Measurements from ENCODE around the gene WDFY2. TPM values are rescaled to one million over a fixed set of nuclear protein-coding genes. Genes with fewer than 3 reads are reported as not detected.
A peak's percentile ranks its signal among the peaks of the same experiment; 100 is the strongest.
"Not testable (repeated sequence)": the region's sequence is repeated elsewhere in the genome, so short reads cannot be mapped to it uniquely, and the experiment has no call there.

Gene WDFY2
- polyA plus RNA-seq, 3 donors = 6.5 to 40.1 (median 9.1) TPM

GRCh38 chr13:51689663-51689996 lies 105.4 kb downstream of the WDFY2 start:
- peaks cover 46% of the 10 kb centered on the region for H4K20me1 ChIP-seq (ENCODE audit: insufficient read depth, low read length)
- no peak for TF ChIP-seq CTCF (IDR thresholded peaks at IDR 0.05)
- no peak overlapping the region for H3K4me3 ChIP-seq (replicated peaks in 1 of 3; ENCODE audit: low read depth in 2 of 3, low read length in 3 of 3)
- peaks cover 6% of the 10 kb centered on the region in 2 donors for H3K36me3 Mint-ChIP-seq
- intact Hi-C loops (cut with micrococcal nuclease) = no loop called here
- H3K27me3 Mint-ChIP-seq (ENCODE audit: low read depth in 3 of 3) = no peaks in the 10 kb centered on the region
- no peak overlapping the region for H3K27ac Mint-ChIP-seq
- no peak overlapping the region for H3K4me3 Mint-ChIP-seq
- H3K4me1 ChIP-seq (ENCODE audit: control insufficient read depth in 1 of 2, insufficient read depth in 2 of 2, low read length in 2 of 2) = no peaks in the 10 kb centered on the region
- peaks cover 50% of the 10 kb centered on the region for H3K79me2 ChIP-seq (ENCODE audit: insufficient read depth, low read length)
- H3K36me3 ChIP-seq (replicated peaks in 1 of 2; ENCODE audit: control insufficient read depth in 1 of 2, insufficient read depth in 2 of 2, low read length in 2 of 2) = peaks cover 0 to 15% of the 10 kb centered on the region in 2 donors
- H3K4me2 ChIP-seq (replicated peaks; ENCODE audit: extremely low read depth, low read length, poor library complexity, severe bottlenecking) = no peak overlapping the region
- H3K27ac ChIP-seq (ENCODE audit: low read depth in 1 of 2, low read length in 2 of 2) = no peak overlapping the region
- H3K4me1 Mint-ChIP-seq = peaks cover 11% of the 10 kb centered on the region
- no peak overlapping the region for H2AFZ ChIP-seq (ENCODE audit: insufficient read depth, low read depth, low read length, poor library complexity, severe bottlenecking)
- no peak overlapping the region for H3K9ac ChIP-seq (ENCODE audit: insufficient read depth, low read length, poor library complexity, severe bottlenecking)
- no peaks in the 10 kb centered on the region for H3K9me3 ChIP-seq (replicated peaks in 1 of 2; ENCODE audit: control insufficient read depth in 1 of 2, insufficient read depth in 1 of 2, low read length in 2 of 2)
- WGBS (ENCODE audit: insufficient coverage) = no CpG with 5 or more reads among the region's 2 CpGs
- no peaks in the 10 kb centered on the region for H3K27me3 ChIP-seq (ENCODE audit: control insufficient read depth in 2 of 2, insufficient read depth in 2 of 2, low read length in 2 of 2)
- no peaks in the 10 kb centered on the region for H3K9me3 Mint-ChIP-seq
- no peak for DNase-seq

- DNase-seq; H3K9me3 Mint-ChIP-seq; H3K4me2 ChIP-seq (replicated peaks; ENCODE audit: extremely low read depth, low read length, poor library complexity, severe bottlenecking); H3K4me3 ChIP-seq (replicated peaks in 1 of 3; ENCODE audit: low read depth in 2 of 3, low read length in 3 of 3); H3K9ac ChIP-seq (ENCODE audit: insufficient read depth, low read length, poor library complexity, severe bottlenecking); H3K9me3 ChIP-seq (replicated peaks in 1 of 2; ENCODE audit: control insufficient read depth in 1 of 2, insufficient read depth in 1 of 2, low read length in 2 of 2); H3K36me3 ChIP-seq (replicated peaks in 1 of 2; ENCODE audit: control insufficient read depth in 1 of 2, insufficient read depth in 2 of 2, low read length in 2 of 2); H3K4me1 Mint-ChIP-seq; H3K4me1 ChIP-seq (ENCODE audit: control insufficient read depth in 1 of 2, insufficient read depth in 2 of 2, low read length in 2 of 2); H3K27ac ChIP-seq (ENCODE audit: low read depth in 1 of 2, low read length in 2 of 2); H2AFZ ChIP-seq (ENCODE audit: insufficient read depth, low read depth, low read length, poor library complexity, severe bottlenecking); H3K27me3 Mint-ChIP-seq (ENCODE audit: low read depth in 3 of 3); H3K4me3 Mint-ChIP-seq; intact Hi-C loops (cut with micrococcal nuclease); H3K27me3 ChIP-seq (ENCODE audit: control insufficient read depth in 2 of 2, insufficient read depth in 2 of 2, low read length in 2 of 2): not testable (repeated sequence)
- H3K36me3 Mint-ChIP-seq = peaks cover 11 to 13% of the 10 kb centered on the region in 2 donors
- WGBS (ENCODE audit: insufficient coverage) = 94% methylated on average over 2 of the region's 8 CpGs
- H3K27ac Mint-ChIP-seq = peak overlapping the region in 1 of 7 donors; percentile 26
- H3K79me2 ChIP-seq (ENCODE audit: insufficient read depth, low read length) = peaks cover 54% of the 10 kb centered on the region
- peaks cover 40% of the 10 kb centered on the region for H4K20me1 ChIP-seq (ENCODE audit: insufficient read depth, low read length)
Measured at GRCh38 chr13:51695677-51696076, 111.4 kb downstream of the WDFY2 start.
